Colonic mucosa (tissue), 4 donors: ENCODE measurements around the gene KRT79. TPM values are rescaled to one million over a fixed set of nuclear protein-coding genes. Genes with fewer than 3 reads are reported as not detected.
A peak's percentile ranks its signal among the peaks of the same experiment; 100 is the strongest.
"Not testable (repeated sequence)": the region's sequence is repeated elsewhere in the genome, so short reads cannot be mapped to it uniquely, and the experiment has no call there.

Experiments used
- DNase-seq: peaks from one replicate; pipeline ENCODE4 v3.0.0-alpha.2; 2020
- H3K27ac ChIP-seq: fragments of 200-600 bp; one replicate; pipeline ENCODE4 v1.8.0; 2021
- H3K27me3 ChIP-seq: fragments of 200-600 bp; one replicate; pipeline ENCODE4 v1.8.0; 2021
- H3K36me3 ChIP-seq: fragments of 200-600 bp; one replicate; pipeline ENCODE4 v1.8.0; 2021
- H3K4me1 ChIP-seq: fragments of 200-600 bp; one replicate; pipeline ENCODE4 v1.8.0; 2021; ENCODE audit warnings: mild to moderate bottlenecking
- H3K4me3 ChIP-seq: fragments of 200-600 bp; one replicate; pipeline ENCODE4 v1.8.0; 2021
- H3K9ac ChIP-seq, 2 donors: one replicate each; pipeline ENCODE4 v1.7.0; 2013; ENCODE audit warnings: control low read depth in 2 of 2, low read depth in 2 of 2, low read length in 2 of 2
- H3K9me3 ChIP-seq: fragments of 200-600 bp; one replicate; pipeline ENCODE4 v1.8.0; 2021
- CTCF ChIP-seq: fragments of 200-600 bp; IDR thresholded peaks from one replicate; pipeline ENCODE4 v1.8.0; 2022; ENCODE audit warnings: antibody characterized with exemption, mild to moderate bottlenecking
- intact Hi-C: fragments of 100-400 bp; cut with DNase I; formaldehyde crosslinking; loops from one replicate; pipeline ENCODE4 v1.14.1; 2022
- total RNA-seq, 2 donors: library from RNA; stranded (reverse); fragmentation: NEBNext Ultra II Directional in 1 of 2; extraction: Animal tissue kit (Norgen Biotek cat#: 25700) in 1 of 2; gene quantifications; one replicate each; pipeline ENCODE4 v1.2.1, GENCODE V29; 2021
- donor health status: healthy.
- donor health status: DM: no; HTN: no; CAD: no.
- donor health status: DM: no; HTN: no; CAD: no.

Gene KRT79
- total RNA-seq: not detected

DNA sequence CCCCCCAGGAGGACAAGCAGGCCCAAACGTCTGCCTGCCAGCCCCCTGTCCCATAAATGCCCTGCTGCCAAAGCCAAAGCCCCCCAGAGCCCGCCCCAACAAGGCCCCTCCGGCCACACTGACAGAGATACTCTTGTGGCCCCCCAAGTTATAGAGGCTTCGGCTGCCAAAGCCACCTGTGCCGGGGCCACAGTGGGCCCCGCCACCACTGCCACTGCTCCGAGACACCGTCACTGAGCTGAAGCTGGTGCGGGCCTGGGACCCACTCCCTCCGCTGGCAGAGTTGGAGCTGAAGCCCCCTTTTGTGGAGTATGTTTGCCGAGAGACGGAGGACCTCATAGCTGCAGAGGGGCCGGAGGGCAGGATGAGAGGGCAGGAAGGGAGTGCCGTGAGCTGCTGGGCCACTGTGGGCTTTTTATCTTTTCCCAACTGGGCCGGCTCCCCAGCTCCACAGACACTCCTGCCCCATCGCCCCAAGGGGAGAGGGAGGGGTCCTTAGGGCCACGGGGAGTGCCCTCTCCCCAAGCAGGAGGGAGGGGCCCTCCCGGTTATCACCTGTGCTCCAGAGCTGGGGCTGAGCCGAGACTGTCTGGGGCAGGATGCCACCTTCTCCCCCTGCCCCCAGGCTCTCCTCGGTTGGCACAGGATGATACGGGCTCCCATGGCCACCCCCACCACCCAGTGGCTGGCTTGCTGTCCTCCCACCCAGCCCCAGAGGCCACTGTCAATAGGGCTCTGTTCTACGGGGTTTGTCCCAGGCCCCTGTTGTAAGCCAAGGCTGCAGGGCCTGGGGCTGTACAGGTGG lies at the start of gene KRT79:
KRT79 (minus strand) TSS at position 390 of the 805 bp plus-strand sequence; CDS start at position 339, 51 bp downstream.
- Histone ChIP-seq H3K27ac (no peak within 1 kb of the TSS), H3K9me3 (no peaks in the 10 kb centered on the region), H3K4me3 (no peak within 1 kb of the TSS), H3K36me3 (no peaks in the 10 kb centered on the region), H3K4me1 (no peaks in the 10 kb centered on the region), H3K27me3 (no peaks in the 10 kb centered on the region), H3K9ac (no peak within 1 kb of the TSS)
- no peak for TF ChIP-seq CTCF
- no peak for DNase-seq
- intact Hi-C loops: no loop called here

- H3K36me3 ChIP-seq, H3K9me3 ChIP-seq, DNase-seq, H3K27ac ChIP-seq, H3K4me1 ChIP-seq, intact Hi-C loops, H3K27me3 ChIP-seq, H3K4me3 ChIP-seq, H3K9ac ChIP-seq: not testable (repeated sequence)
Measured at GRCh38 chr12:52880499-52880898, 46.4 kb upstream of the KRT79 start.

- peaks cover 15% of the 10 kb centered on the region for H3K4me1 ChIP-seq
- H3K4me3 ChIP-seq: peak overlapping the region; percentile 22
- H3K27ac ChIP-seq: no peak overlapping the region
- peak overlapping the region; percentile 40 to 48 for H3K9ac ChIP-seq
- H3K36me3 ChIP-seq: no peaks in the 10 kb centered on the region
- peak; percentile 92 for DNase-seq
- TF ChIP-seq CTCF: peak; percentile 50
- no peaks in the 10 kb centered on the region for H3K27me3 ChIP-seq
- intact Hi-C loops: loop anchor here (5.0 kb wide), 2 partner anchors 507 to 722 kb away; no protein-coding TSS in a partner anchor
- H3K9me3 ChIP-seq: no peaks in the 10 kb centered on the region
Measured at GRCh38 chr12:52879394-52880351, 45.6 kb upstream of the KRT79 start.

DNA sequence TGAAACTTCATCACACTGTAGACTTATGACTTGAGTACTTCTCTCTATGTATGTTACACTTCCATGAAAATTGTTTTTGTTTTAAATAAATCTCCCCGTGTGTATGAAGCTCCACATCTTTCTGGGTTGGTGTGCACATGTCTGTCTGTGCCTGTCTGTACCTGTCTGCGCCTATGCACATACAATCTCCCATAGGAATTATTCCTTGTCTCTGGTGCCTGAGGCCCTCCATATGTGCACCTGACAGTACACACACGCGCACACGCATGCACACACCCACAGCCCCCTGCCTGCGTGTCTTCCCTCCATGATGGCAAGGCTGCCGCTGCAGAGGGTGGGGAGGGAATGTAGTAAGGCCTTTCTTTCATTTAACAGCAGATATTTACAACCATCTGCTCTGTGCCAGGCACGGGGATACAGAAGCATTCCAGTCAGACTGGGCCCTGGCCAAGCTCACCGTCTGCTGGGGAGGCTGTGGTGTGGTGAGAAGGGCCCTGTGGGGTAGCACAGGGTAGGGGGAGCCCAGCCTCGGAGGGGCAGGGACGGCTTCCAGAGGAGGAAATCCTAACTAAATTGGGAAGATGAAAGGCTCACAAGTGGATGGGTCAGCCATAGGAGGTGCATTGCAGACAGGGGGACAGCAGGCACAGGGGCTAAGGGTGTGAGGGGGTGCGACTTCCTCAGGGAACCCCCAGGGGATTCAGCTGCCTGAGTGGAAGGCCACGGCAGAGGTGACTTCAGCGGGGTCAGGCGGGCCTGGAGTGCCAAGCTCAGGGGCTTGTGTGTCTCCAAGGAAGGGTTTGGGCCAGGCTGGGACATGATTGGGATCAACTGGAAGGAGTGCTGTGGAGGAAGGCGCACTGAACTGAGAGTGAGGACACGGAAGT lies 44.6 kb upstream of the KRT79 start:
- H3K27ac ChIP-seq: peak overlapping the region; percentile 13
- no peaks in the 10 kb centered on the region for H3K27me3 ChIP-seq
- peak overlapping the region; percentile 22 for H3K4me3 ChIP-seq
- intact Hi-C loops: loop anchor here (5.0 kb wide), 2 partner anchors 506 to 721 kb away; no protein-coding TSS in a partner anchor
- no peaks in the 10 kb centered on the region for H3K36me3 ChIP-seq
- H3K9me3 ChIP-seq: no peaks in the 10 kb centered on the region
- H3K9ac ChIP-seq: peak overlapping the region; percentile 40 to 48
- no peak for DNase-seq
- peaks cover 18% of the 10 kb centered on the region for H3K4me1 ChIP-seq
- TF ChIP-seq CTCF: no peak

DNA sequence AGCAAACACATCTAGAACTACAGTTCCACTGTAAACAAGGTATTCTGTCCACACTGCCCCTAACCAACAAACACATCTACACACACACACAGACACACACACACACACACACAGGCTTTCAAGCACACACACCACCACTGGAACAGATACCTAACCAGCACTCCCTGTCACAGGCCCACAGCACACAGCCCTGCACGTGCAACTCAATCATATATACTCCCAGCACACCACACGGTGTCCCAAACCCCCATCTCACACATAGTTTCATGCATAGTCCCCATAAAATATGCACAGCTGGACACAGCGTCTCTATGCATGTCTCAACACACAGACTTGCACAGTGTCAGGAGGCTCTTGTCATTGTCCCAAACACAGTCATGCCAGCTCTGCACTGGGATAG lies 43.1 kb upstream of the KRT79 start:
- DNase-seq: no peak
- Histone ChIP-seq H3K4me1 (peaks cover 23% of the 10 kb centered on the region), H3K27me3 (no peaks in the 10 kb centered on the region), H3K36me3 (no peaks in the 10 kb centered on the region), H3K27ac (peak overlapping the region; percentile 6), H3K9ac (no peak overlapping the region), H3K4me3 (no peak overlapping the region), H3K9me3 (no peaks in the 10 kb centered on the region)
- intact Hi-C loops: loop anchor here (5.0 kb wide), 2 partner anchors 505 to 720 kb away; no protein-coding TSS in a partner anchor
- TF ChIP-seq CTCF: no peak
